Astrocyte (in vitro differentiated cells and primary cell): Measurements from ENCODE around the gene SNRNP70. TPM values are rescaled to one million over a fixed set of nuclear protein-coding genes. Genes with fewer than 3 reads are reported as not detected.
A peak's percentile ranks its signal among the peaks of the same experiment; 100 is the strongest.

Source experiments
- DNase-seq: peaks from one replicate; pipeline ENCODE4 v3.0.0-alpha.2; 2010; ENCODE audit warnings: low read depth
- FAIRE-seq: peaks from 2 replicates; lab custom pipeline; 2011; peaks lifted over from hg19 to GRCh38; lab: Jason Lieb, UNC
- H2AFZ ChIP-seq: 2 replicates; pipeline ENCODE4 v1.6.0; 2012; ENCODE audit warnings: low read depth, low read length, inconsistent platforms
- H3K27ac ChIP-seq: 2 replicates; pipeline ENCODE4 v1.5.1; 2011; ENCODE audit warnings: low read depth, low read length, inconsistent platforms
- H3K27me3 ChIP-seq: 2 replicates; pipeline ENCODE4 v1.6.0; 2011; ENCODE audit warnings: low read length, inconsistent platforms; ENCODE audit not compliant: insufficient read depth
- H3K36me3 ChIP-seq: 2 replicates; pipeline ENCODE4 v1.5.1; 2011; ENCODE audit warnings: low read length, inconsistent platforms; ENCODE audit not compliant: insufficient read depth
- H3K4me1 ChIP-seq: 2 replicates; pipeline ENCODE4 v1.5.1; 2011; ENCODE audit warnings: low read length, inconsistent platforms; ENCODE audit not compliant: insufficient read depth
- H3K4me2 ChIP-seq: 2 replicates; pipeline ENCODE4 v1.6.0; 2012; ENCODE audit warnings: low read length, inconsistent platforms
- H3K4me3 ChIP-seq: 2 replicates; pipeline ENCODE4 v1.5.1; 2011; ENCODE audit warnings: low read depth, mild to moderate bottlenecking, low read length, inconsistent platforms; ENCODE audit not compliant: insufficient read depth
- H3K79me2 ChIP-seq: 2 replicates; pipeline ENCODE4 v1.6.0; 2012; ENCODE audit warnings: mild to moderate bottlenecking, low read length, inconsistent platforms; ENCODE audit not compliant: insufficient read depth
- H3K9ac ChIP-seq: 2 replicates; pipeline ENCODE4 v1.6.0; 2012; ENCODE audit warnings: mild to moderate bottlenecking, low read length, inconsistent platforms
- H3K9me3 ChIP-seq: 2 replicates; pipeline ENCODE4 v1.5.1; 2012; ENCODE audit warnings: low read depth, mild to moderate bottlenecking, low read length, inconsistent platforms; ENCODE audit not compliant: insufficient read depth
- H4K20me1 ChIP-seq: 2 replicates; pipeline ENCODE4 v1.6.0; 2012; ENCODE audit warnings: low read length, inconsistent platforms; ENCODE audit not compliant: insufficient read depth
- H3K27ac Mint-ChIP-seq: one replicate; pipeline ENCODE4 v1.8.0; 2021; ENCODE audit warnings: mild to moderate bottlenecking, mixed read lengths; ENCODE audit not compliant: unreplicated experiment
- H3K27me3 Mint-ChIP-seq: one replicate; pipeline ENCODE4 v1.8.0; 2021; ENCODE audit warnings: low read depth, mixed read lengths; ENCODE audit not compliant: unreplicated experiment
- H3K36me3 Mint-ChIP-seq: one replicate; pipeline ENCODE4 v1.8.0; 2021; ENCODE audit warnings: low read depth, mixed read lengths; ENCODE audit not compliant: unreplicated experiment
- H3K4me1 Mint-ChIP-seq: one replicate; pipeline ENCODE4 v1.8.0; 2021; ENCODE audit warnings: low read depth, mixed read lengths; ENCODE audit not compliant: unreplicated experiment
- H3K4me3 Mint-ChIP-seq: one replicate; pipeline ENCODE4 v1.8.0; 2021; ENCODE audit warnings: mild to moderate bottlenecking, moderate library complexity, mixed read lengths; ENCODE audit not compliant: unreplicated experiment
- H3K9me3 Mint-ChIP-seq: one replicate; pipeline ENCODE4 v1.8.0; 2021; ENCODE audit warnings: mild to moderate bottlenecking, mixed read lengths; ENCODE audit not compliant: unreplicated experiment
- EZH2 ChIP-seq: IDR thresholded peaks from 2 replicates; pipeline ENCODE4 v1.6.1; 2012; ENCODE audit warnings: mild to moderate bottlenecking, low read length, inconsistent platforms; ENCODE audit not compliant: insufficient read depth
- total RNA-seq: library from RNA; stranded (reverse); gene quantifications from 2 replicates; pipeline ENCODE4 v1.2.1, GENCODE V29; 2021
- TF ChIP-seq, protein P1 (sequence below): IDR thresholded peaks from 2 replicates; pipeline ENCODE4 v1.5.1; 2011; ENCODE audit warnings: low read depth, mild to moderate bottlenecking, inconsistent platforms, low read length, moderate library complexity; ENCODE audit not compliant: insufficient read depth

Gene SNRNP70
- total RNA-seq, 1 donor from 2014 or later: 177 TPM

DNA sequence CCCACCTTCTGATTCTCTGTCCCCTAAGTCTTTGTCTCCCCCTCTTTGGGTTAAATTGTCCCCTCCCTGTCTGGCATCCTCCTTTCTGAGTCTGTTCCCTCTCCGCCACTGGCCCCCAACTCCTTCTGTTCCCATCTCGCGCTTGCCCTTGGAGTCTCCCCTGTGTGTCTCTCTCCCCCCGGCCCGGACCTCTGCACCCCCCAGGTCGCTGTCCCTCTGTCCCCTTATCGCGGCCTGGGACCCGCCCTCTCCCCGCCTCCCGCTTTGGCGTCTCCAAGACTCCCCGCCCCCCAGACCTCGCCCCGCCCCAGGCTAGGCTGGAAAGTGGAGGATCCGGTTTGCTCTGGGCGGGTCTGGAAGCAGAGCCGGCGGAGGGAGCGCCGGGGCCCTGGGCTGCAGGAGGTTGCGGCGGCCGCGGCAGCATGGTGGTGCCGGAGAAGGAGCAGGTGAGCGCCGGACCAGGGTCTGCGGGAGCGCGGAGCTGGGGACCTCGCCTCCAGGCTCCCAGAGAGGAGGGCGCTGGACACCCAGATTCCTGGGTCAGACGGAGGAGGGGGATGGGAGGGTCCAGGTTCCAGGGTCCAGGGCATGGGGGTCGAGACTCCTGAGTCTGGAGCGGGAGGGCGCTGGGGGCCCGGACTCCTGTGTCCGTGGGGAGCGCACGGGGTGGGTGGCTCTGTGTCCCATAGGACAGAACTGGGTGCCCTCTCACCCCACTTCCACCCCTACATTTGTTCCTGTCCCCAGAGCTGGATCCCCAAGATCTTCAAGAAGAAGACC, 72.4 kb downstream of the SNRNP70 start, which contains the start of gene TRPM4:
TSS of gene TRPM4 (plus strand) at position 348 of the 780 bp plus-strand sequence. CDS start at position 423, 75 bp downstream.
- peak within 1 kb of the TSS; percentile 69 for H2AFZ ChIP-seq
- peaks cover 36% of the 10 kb centered on the region for H4K20me1 ChIP-seq
- H3K9ac ChIP-seq: peak within 1 kb of the TSS; percentile 89
- Mint-ChIP-seq H3K36me3 (peaks cover 18% of the 10 kb centered on the region), H3K4me3 (peak within 1 kb of the TSS; percentile 95), H3K27ac (peak within 1 kb of the TSS; percentile 47), H3K9me3 (peaks cover 18% of the 10 kb centered on the region), H3K4me1 (no peaks in the 10 kb centered on the region), H3K27me3 (peaks cover 29% of the 10 kb centered on the region)
- H3K4me1 ChIP-seq: peaks cover 16% of the 10 kb centered on the region
- FAIRE-seq: no peak
- TF ChIP-seq, protein P1, sequence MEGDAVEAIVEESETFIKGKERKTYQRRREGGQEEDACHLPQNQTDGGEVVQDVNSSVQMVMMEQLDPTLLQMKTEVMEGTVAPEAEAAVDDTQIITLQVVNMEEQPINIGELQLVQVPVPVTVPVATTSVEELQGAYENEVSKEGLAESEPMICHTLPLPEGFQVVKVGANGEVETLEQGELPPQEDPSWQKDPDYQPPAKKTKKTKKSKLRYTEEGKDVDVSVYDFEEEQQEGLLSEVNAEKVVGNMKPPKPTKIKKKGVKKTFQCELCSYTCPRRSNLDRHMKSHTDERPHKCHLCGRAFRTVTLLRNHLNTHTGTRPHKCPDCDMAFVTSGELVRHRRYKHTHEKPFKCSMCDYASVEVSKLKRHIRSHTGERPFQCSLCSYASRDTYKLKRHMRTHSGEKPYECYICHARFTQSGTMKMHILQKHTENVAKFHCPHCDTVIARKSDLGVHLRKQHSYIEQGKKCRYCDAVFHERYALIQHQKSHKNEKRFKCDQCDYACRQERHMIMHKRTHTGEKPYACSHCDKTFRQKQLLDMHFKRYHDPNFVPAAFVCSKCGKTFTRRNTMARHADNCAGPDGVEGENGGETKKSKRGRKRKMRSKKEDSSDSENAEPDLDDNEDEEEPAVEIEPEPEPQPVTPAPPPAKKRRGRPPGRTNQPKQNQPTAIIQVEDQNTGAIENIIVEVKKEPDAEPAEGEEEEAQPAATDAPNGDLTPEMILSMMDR: no peak
- no peak for TF ChIP-seq EZH2
- DNase-seq: peak; percentile 46
- peak within 1 kb of the TSS; percentile 83 for H3K4me3 ChIP-seq
- H3K4me2 ChIP-seq: peak within 1 kb of the TSS; percentile 99
- no peaks in the 10 kb centered on the region for H3K36me3 ChIP-seq
- peak within 1 kb of the TSS; percentile 53 for H3K27ac ChIP-seq
- peaks cover 11% of the 10 kb centered on the region for H3K79me2 ChIP-seq
- H3K9me3 ChIP-seq: no peaks in the 10 kb centered on the region
- peaks cover 2% of the 10 kb centered on the region for H3K27me3 ChIP-seq

Other genes with a start within 250 kb of the SNRNP70 start
- 8.2 and 9.7 TPM in 2 replicates for gene HSD17B14, start 249.0 kb upstream of the SNRNP70 start, total RNA-seq
- gene PLEKHA4, start 216.8 kb upstream of the SNRNP70 start, total RNA-seq: 27.5 and 32.8 TPM in 2 replicates
- 39.5 and 53.2 TPM in 2 replicates for gene PPP1R15A, start 213.0 kb upstream of the SNRNP70 start, total RNA-seq
- not detected in 2 replicates for gene TULP2, start 186.7 kb upstream of the SNRNP70 start, total RNA-seq
- 164 and 189 TPM in 2 replicates for gene NUCB1, start 185.1 kb upstream of the SNRNP70 start, total RNA-seq
- 0.45 TPM in 1 of 2 replicates, not detected in the other for gene DHDH, start 151.8 kb upstream of the SNRNP70 start, total RNA-seq
- gene BAX, start 130.6 kb upstream of the SNRNP70 start, total RNA-seq: 169 and 174 TPM in 2 replicates
- 3,402 and 4,020 TPM in 2 replicates for gene FTL, start 120.1 kb upstream of the SNRNP70 start, total RNA-seq
- 86.0 and 86.8 TPM in 2 replicates for gene GYS1, start 92.1 kb upstream of the SNRNP70 start, total RNA-seq
- 105 and 106 TPM in 2 replicates for gene RUVBL2, start 91.6 kb upstream of the SNRNP70 start, total RNA-seq
- gene LHB, start 68.4 kb upstream of the SNRNP70 start, total RNA-seq: 0.48 TPM in 1 of 2 replicates, not detected in the other
- 3.6 and 4.5 TPM in 2 replicates for gene CGB3, start 61.1 kb upstream of the SNRNP70 start, total RNA-seq
- gene CGB2, start 53.6 kb upstream of the SNRNP70 start, total RNA-seq: 0.52 and 2.9 TPM in 2 replicates
- gene CGB1, start 48.6 kb upstream of the SNRNP70 start, total RNA-seq: 2.3 TPM in 1 of 2 replicates, not detected in the other
- 2.0 and 6.5 TPM in 2 replicates for gene CGB5, start 41.6 kb upstream of the SNRNP70 start, total RNA-seq
- 9.4 and 15.8 TPM in 2 replicates for gene CGB8, start 36.3 kb upstream of the SNRNP70 start, total RNA-seq
- gene CGB7, start 27.7 kb upstream of the SNRNP70 start, total RNA-seq: 7.1 and 8.8 TPM in 2 replicates
- 7.2 and 7.3 TPM in 2 replicates for gene NTF4, start 20.6 kb upstream of the SNRNP70 start, total RNA-seq
- gene KCNA7, start 12.8 kb upstream of the SNRNP70 start, total RNA-seq: 0.05 TPM in 1 of 2 replicates, not detected in the other
- gene LIN7B, start 28.9 kb downstream of the SNRNP70 start, total RNA-seq: 8.9 and 9.7 TPM in 2 replicates
- 0.73 and 1.4 TPM in 2 replicates for gene C19orf73, start 33.7 kb downstream of the SNRNP70 start, total RNA-seq
- 9.2 and 11.7 TPM in 2 replicates for gene PPFIA3, start 34.1 kb downstream of the SNRNP70 start, total RNA-seq
- not detected in 2 replicates for gene HRC, start 69.9 kb downstream of the SNRNP70 start, total RNA-seq
- 26.3 and 28.3 TPM in 2 replicates for gene TRPM4, start 72.3 kb downstream of the SNRNP70 start, total RNA-seq
- gene SLC6A16, start 239.7 kb downstream of the SNRNP70 start, total RNA-seq: 2.8 and 4.6 TPM in 2 replicates
- gene CD37, start 250.0 kb downstream of the SNRNP70 start, total RNA-seq: 0.20 TPM in 1 of 2 replicates, not detected in the other